Measurements from ENCODE around the gene CTDSPL.
"Not testable (repeated sequence)": the region's sequence is repeated elsewhere in the genome, so short reads cannot be mapped to it uniquely, and the experiment has no call there.

The CTDSPL gene

GRCh38 chr3:37961622-37962431 is 100.1 kb downstream of the CTDSPL start:
- TF ChIP-seq POLR2A (IDR thresholded peaks at IDR 0.05; ENCODE audit: low read depth, low read length): no peak
- no peak for TF ChIP-seq TAF1 (IDR thresholded peaks at IDR 0.05; ENCODE audit: borderline replicate concordance, low read depth, low read length)
- TF ChIP-seq POLR2AphosphoS5 (IDR thresholded peaks at IDR 0.05; ENCODE audit: low read depth, low read length): no peak
- DNase-seq (ENCODE audit: insufficient read length) (no peak), FAIRE-seq (no peak)

- no peak for TF ChIP-seq TAF1 (IDR thresholded peaks at IDR 0.05; ENCODE audit: borderline replicate concordance, low read depth, low read length)
- TF ChIP-seq POLR2A (IDR thresholded peaks at IDR 0.05; ENCODE audit: low read depth, low read length): no peak
- TF ChIP-seq POLR2AphosphoS5 (IDR thresholded peaks at IDR 0.05; ENCODE audit: low read depth, low read length): no peak
- FAIRE-seq (no peak), DNase-seq (ENCODE audit: insufficient read length) (no peak)
Measured at GRCh38 chr3:37963016-37963415, 101.3 kb downstream of the CTDSPL start.

DNA sequence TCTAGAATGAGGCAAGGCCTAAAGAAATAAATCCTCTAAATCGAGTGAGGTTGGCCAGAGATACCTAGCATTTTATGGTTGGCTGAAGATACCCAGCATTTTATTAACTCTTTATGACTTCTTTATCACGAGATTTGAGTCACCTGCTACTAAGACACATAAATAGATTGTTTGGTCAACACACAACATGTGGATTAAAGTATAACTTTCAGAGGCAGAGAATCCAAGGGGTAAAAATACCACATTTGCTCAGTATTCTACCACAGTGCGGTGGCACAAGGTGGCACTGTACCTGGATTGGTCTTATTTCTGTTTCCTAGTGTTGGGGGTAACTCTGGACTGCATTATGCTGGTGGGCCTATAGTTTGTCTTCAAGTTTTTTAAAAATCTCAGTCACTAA is 102.0 kb downstream of the CTDSPL start:
- no peak for FAIRE-seq
- DNase-seq (ENCODE audit: insufficient read length): no peak
- TF ChIP-seq POLR2A (IDR thresholded peaks at IDR 0.05; ENCODE audit: low read depth, low read length): no peak

DNA sequence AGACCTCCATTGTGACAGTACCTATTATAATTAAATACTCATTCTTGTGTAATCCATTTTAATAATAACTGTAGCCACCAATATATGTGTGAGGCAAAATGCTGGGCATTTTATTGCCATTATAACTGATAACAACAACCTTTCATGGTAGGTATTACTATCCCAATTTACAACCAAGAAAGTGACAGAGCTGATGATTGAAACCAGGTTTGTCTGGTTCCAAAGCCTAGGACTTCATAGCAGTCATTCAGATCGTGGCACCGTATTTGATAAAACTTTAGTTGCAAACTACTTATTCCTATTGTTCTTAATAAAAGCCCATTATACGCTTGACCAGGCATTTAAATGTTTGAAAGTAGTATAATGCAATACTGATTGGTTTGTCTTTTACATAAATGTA is 102.5 kb downstream of the CTDSPL start:
- TF ChIP-seq POLR2A (IDR thresholded peaks at IDR 0.05; ENCODE audit: low read depth, low read length): no peak
- TF ChIP-seq TAF1 (IDR thresholded peaks at IDR 0.05; ENCODE audit: borderline replicate concordance, low read depth, low read length): no peak
- TF ChIP-seq POLR2AphosphoS5 (IDR thresholded peaks at IDR 0.05; ENCODE audit: low read depth, low read length): no peak
- DNase-seq (ENCODE audit: insufficient read length) (no peak), FAIRE-seq (no peak)

GRCh38 chr3:37964716-37965115 is 103.0 kb downstream of the CTDSPL start:
- TF ChIP-seq POLR2AphosphoS5 (IDR thresholded peaks at IDR 0.05; ENCODE audit: low read depth, low read length): no peak
- DNase-seq (ENCODE audit: insufficient read length) (no peak), FAIRE-seq (no peak)

- DNase-seq (ENCODE audit: insufficient read length) (peak; percentile 42), FAIRE-seq (peak; percentile 71)
- TF ChIP-seq POLR2A (IDR thresholded peaks at IDR 0.05; ENCODE audit: low read depth, low read length): no peak
- TF ChIP-seq TAF1 (IDR thresholded peaks at IDR 0.05; ENCODE audit: borderline replicate concordance, low read depth, low read length): no peak
- TF ChIP-seq POLR2AphosphoS5 (IDR thresholded peaks at IDR 0.05; ENCODE audit: low read depth, low read length): no peak
Measured at GRCh38 chr3:37967260-37967881, 105.7 kb downstream of the CTDSPL start.

DNA sequence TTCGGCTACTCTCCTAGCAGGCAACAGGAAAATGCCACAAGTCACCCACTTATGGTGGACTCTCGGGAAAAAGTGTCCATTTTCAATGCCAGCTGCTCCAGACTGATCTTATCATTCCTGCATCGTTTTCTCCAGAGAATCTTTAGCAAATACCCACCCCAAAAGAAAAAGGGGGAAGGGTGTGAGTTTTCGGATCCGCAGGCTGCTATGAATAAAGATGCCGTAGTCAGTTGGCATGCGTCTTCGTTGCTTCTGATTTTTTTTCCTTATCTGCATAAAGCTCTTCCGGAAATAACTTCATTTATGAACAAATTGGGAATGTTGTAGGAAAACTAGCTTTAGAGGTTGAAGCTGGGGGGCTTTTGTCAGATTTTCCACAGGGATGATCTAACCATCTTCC is 106.5 kb downstream of the CTDSPL start:
- FAIRE-seq (no peak), DNase-seq (ENCODE audit: insufficient read length) (no peak)
- TF ChIP-seq POLR2A (IDR thresholded peaks at IDR 0.05; ENCODE audit: low read depth, low read length) (no peak), POLR2AphosphoS5 (IDR thresholded peaks at IDR 0.05; ENCODE audit: low read depth, low read length) (no peak), TAF1 (IDR thresholded peaks at IDR 0.05; ENCODE audit: borderline replicate concordance, low read depth, low read length) (no peak)

GRCh38 chr3:37968813-37969595 is 107.3 kb downstream of the CTDSPL start:
- FAIRE-seq (no peak), DNase-seq (ENCODE audit: insufficient read length) (no peak)
- no peak for TF ChIP-seq POLR2AphosphoS5 (IDR thresholded peaks at IDR 0.05; ENCODE audit: low read depth, low read length)

DNA sequence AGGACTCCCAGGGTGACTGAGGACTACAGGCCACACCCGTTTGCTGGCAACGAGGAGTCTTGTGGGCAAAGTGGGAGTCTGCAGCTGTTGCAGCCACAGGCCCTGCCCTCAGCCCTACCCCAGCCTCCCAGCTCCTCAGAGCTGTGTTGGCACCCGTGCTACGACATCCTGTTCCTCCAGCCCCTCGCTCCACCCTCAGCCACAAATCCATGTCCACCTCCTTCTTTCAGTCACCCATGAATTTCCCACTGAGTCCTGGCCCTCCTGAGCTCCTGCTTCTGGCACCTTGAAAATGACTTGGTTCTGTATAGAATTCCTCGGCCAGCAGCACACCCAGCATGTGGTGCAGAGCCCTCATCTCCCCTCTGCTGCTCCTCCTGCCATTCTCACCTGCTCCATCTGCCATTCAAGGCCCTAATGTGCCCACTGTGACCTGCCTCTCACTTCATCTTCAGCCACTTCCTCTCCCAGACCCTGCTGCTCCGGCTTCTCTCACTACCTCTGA is 108.0 kb downstream of the CTDSPL start:
- TF ChIP-seq TAF1 (IDR thresholded peaks at IDR 0.05; ENCODE audit: borderline replicate concordance, low read depth, low read length) (no peak), POLR2A (IDR thresholded peaks at IDR 0.05; ENCODE audit: low read depth, low read length) (no peak), POLR2AphosphoS5 (IDR thresholded peaks at IDR 0.05; ENCODE audit: low read depth, low read length) (no peak)
- FAIRE-seq: no peak
- no peak for DNase-seq (ENCODE audit: insufficient read length)

- DNase-seq (ENCODE audit: insufficient read length) (no peak), FAIRE-seq (no peak)
- TF ChIP-seq TAF1 (IDR thresholded peaks at IDR 0.05; ENCODE audit: borderline replicate concordance, low read depth, low read length) (no peak), POLR2A (IDR thresholded peaks at IDR 0.05; ENCODE audit: low read depth, low read length) (no peak), POLR2AphosphoS5 (IDR thresholded peaks at IDR 0.05; ENCODE audit: low read depth, low read length) (no peak)
Measured at GRCh38 chr3:37970802-37971201, 109.1 kb downstream of the CTDSPL start.

GRCh38 chr3:37971467-37971866 is 109.8 kb downstream of the CTDSPL start:
- no peak for TF ChIP-seq POLR2A (IDR thresholded peaks at IDR 0.05; ENCODE audit: low read depth, low read length)
- TF ChIP-seq TAF1 (IDR thresholded peaks at IDR 0.05; ENCODE audit: borderline replicate concordance, low read depth, low read length): no peak
- TF ChIP-seq POLR2AphosphoS5 (IDR thresholded peaks at IDR 0.05; ENCODE audit: low read depth, low read length): no peak
- FAIRE-seq (no peak), DNase-seq (ENCODE audit: insufficient read length) (no peak)

DNA sequence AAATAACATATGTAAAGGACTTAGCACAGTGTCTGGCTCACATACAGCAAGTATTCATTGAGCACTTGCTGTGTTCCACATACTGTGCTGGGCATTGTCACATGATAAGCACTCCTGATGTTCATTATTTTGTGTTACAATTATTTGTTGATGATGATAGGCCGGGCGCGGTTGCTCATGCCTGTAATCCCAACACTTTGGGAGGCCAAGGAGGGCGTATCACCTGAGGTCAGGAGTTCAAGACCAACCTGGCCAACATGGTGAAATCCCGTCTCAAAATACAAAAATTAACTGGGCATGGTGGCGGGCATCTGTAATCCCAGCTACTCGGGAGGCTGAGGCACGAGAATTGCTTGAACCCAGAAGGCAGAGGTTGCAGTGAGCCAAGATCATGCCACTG is 110.4 kb downstream of the CTDSPL start:
- not testable (repeated sequence) for DNase-seq (ENCODE audit: insufficient read length); FAIRE-seq

All from GM12892 (cell line).